HEK293 (cell line): Measurements from ENCODE around the gene ITGA2B.

Experiments used
- HOXA7 ChIP-seq: sonication (generic); formaldehyde crosslinking; IDR thresholded peaks from 2 replicates; pipeline ENCODE4 v1.8.1; 2022; ENCODE audit warnings: missing genetic modification reagents, borderline replicate concordance
- KLF8 ChIP-seq: fragments of 450-650 bp; formaldehyde crosslinking; IDR thresholded peaks from 2 replicates; pipeline ENCODE4 v1.5.1; 2016; ENCODE audit warnings: missing biosample characterization, missing genetic modification characterization
- PBX3 ChIP-seq: sonication (generic); formaldehyde crosslinking; IDR thresholded peaks from 2 replicates; pipeline ENCODE4 v1.8.1; 2022; ENCODE audit warnings: mild to moderate bottlenecking, moderate library complexity, missing genetic modification reagents
- PRDM1 ChIP-seq: fragments of 450-650 bp; formaldehyde crosslinking; IDR thresholded peaks from 2 replicates; pipeline ENCODE4; 2016; ENCODE audit warnings: missing biosample characterization, missing genetic modification characterization
- REPIN1 ChIP-seq: fragments of 450-650 bp; formaldehyde crosslinking; IDR thresholded peaks from 2 replicates; pipeline ENCODE4 v1.5.1; 2017; ENCODE audit warnings: missing biosample characterization, missing genetic modification characterization, low read depth
- SALL2 ChIP-seq: fragments of 450-650 bp; formaldehyde crosslinking; IDR thresholded peaks from 2 replicates; pipeline ENCODE4 v1.5.0; 2017; ENCODE audit warnings: missing biosample characterization, mild to moderate bottlenecking, missing genetic modification characterization, borderline replicate concordance
- ZBTB11 ChIP-seq: fragments of 450-650 bp; formaldehyde crosslinking; conservative IDR thresholded peaks from 2 replicates; pipeline ENCODE4 v1.5.1; 2016; ENCODE audit warnings: low read depth, missing biosample characterization, missing genetic modification characterization
- ZFP37 ChIP-seq: fragments of 450-650 bp; formaldehyde crosslinking; IDR thresholded peaks from 2 replicates; pipeline ENCODE4 v1.5.1; 2016; ENCODE audit warnings: missing biosample characterization, missing genetic modification characterization
- ZFP69B ChIP-seq: fragments of 450-650 bp; formaldehyde crosslinking; IDR thresholded peaks from 2 replicates; pipeline ENCODE4 v1.5.1; 2016; ENCODE audit warnings: missing biosample characterization, missing genetic modification characterization
- ZNF121 ChIP-seq: fragments of 450-650 bp; formaldehyde crosslinking; IDR thresholded peaks from 2 replicates; pipeline ENCODE4 v1.5.1; 2016; ENCODE audit warnings: missing biosample characterization, missing genetic modification characterization
- ZNF138 ChIP-seq: fragments of 450-650 bp; formaldehyde crosslinking; IDR thresholded peaks from 2 replicates; pipeline ENCODE4 v1.5.1; 2016; ENCODE audit warnings: missing biosample characterization, missing genetic modification characterization, borderline replicate concordance
- ZNF24 ChIP-seq: fragments of 450-650 bp; formaldehyde crosslinking; IDR thresholded peaks from 2 replicates; pipeline ENCODE4 v1.5.1; 2016; ENCODE audit warnings: missing biosample characterization, missing genetic modification characterization
- ZNF302 ChIP-seq: fragments of 450-650 bp; formaldehyde crosslinking; IDR thresholded peaks from 2 replicates; pipeline ENCODE4 v1.5.1; 2016; ENCODE audit warnings: missing biosample characterization, missing genetic modification characterization, low read depth
- ZNF311 ChIP-seq: fragments of 450-650 bp; formaldehyde crosslinking; IDR thresholded peaks from 2 replicates; pipeline ENCODE4 v1.5.1; 2017; ENCODE audit warnings: missing biosample characterization, missing genetic modification characterization, borderline replicate concordance
- ZNF394 ChIP-seq: fragments of 450-650 bp; formaldehyde crosslinking; IDR thresholded peaks from 2 replicates; pipeline ENCODE4 v1.5.1; 2016; ENCODE audit warnings: missing biosample characterization, missing genetic modification characterization, mild to moderate bottlenecking, moderate library complexity, borderline replicate concordance
- ZNF518A ChIP-seq: fragments of 450-650 bp; formaldehyde crosslinking; conservative IDR thresholded peaks from 2 replicates; pipeline ENCODE4 v1.5.1; 2016; ENCODE audit warnings: low read depth, missing biosample characterization, missing genetic modification characterization
- ZNF654 ChIP-seq: fragments of 450-650 bp; formaldehyde crosslinking; IDR thresholded peaks from 2 replicates; pipeline ENCODE4 v1.5.1; 2016; ENCODE audit warnings: low read depth, missing biosample characterization, missing genetic modification characterization
- ZNF660 ChIP-seq: fragments of 450-650 bp; IDR thresholded peaks from 2 replicates; pipeline ENCODE4 v1.5.1; 2018; ENCODE audit warnings: missing biosample characterization, mild to moderate bottlenecking, missing genetic modification characterization
- TF ChIP-seq, protein P1 (sequence below): fragments of 450-650 bp; formaldehyde crosslinking; IDR thresholded peaks from 2 replicates; pipeline ENCODE4 v1.5.1; 2016; ENCODE audit warnings: missing biosample characterization, missing genetic modification characterization
- TF ChIP-seq, protein P2 (sequence below): fragments of 450-650 bp; formaldehyde crosslinking; IDR thresholded peaks from 2 replicates; pipeline ENCODE4 v1.5.1; 2016; ENCODE audit warnings: missing biosample characterization, missing genetic modification characterization
- TF ChIP-seq, protein P3 (sequence below): fragments of 450-650 bp; formaldehyde crosslinking; IDR thresholded peaks from 2 replicates; pipeline ENCODE4 v1.5.1; 2016; ENCODE audit warnings: missing biosample characterization, missing genetic modification characterization

Gene ITGA2B

GRCh38 chr17:44344939-44345453, 44.5 kb downstream of the ITGA2B start, which contains the start of gene GRN (continued):
- 0 out of 2 replicates have a peak, but pooled peaks have one; percentile 25 for TF ChIP-seq ZFP37
- peak; percentile 88 for TF ChIP-seq ZNF24 (tag by site-specific recombination)
- TF ChIP-seq ZNF302 (tag by site-specific recombination) = no peak
- TF ChIP-seq, protein P1, sequence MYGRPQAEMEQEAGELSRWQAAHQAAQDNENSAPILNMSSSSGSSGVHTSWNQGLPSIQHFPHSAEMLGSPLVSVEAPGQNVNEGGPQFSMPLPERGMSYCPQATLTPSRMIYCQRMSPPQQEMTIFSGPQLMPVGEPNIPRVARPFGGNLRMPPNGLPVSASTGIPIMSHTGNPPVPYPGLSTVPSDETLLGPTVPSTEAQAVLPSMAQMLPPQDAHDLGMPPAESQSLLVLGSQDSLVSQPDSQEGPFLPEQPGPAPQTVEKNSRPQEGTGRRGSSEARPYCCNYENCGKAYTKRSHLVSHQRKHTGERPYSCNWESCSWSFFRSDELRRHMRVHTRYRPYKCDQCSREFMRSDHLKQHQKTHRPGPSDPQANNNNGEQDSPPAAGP = peak; percentile 55; the same call in 1 of the 2 replicates
- no peak for TF ChIP-seq SALL2 (tag by site-specific recombination)
- TF ChIP-seq ZNF311 (tag by site-specific recombination) = no peak
- TF ChIP-seq ZBTB11 (tag by site-specific recombination) = peak; percentile 34; the same call in 1 of the 2 replicates
- peak; percentile 79; the same call in 1 of the 2 replicates for TF ChIP-seq ZNF660
- TF ChIP-seq ZNF394 (tag by site-specific recombination) = peak; percentile 9; the same call in 1 of the 2 replicates
- TF ChIP-seq ZNF654 (tag by site-specific recombination) = no peak
- TF ChIP-seq, protein P2, sequence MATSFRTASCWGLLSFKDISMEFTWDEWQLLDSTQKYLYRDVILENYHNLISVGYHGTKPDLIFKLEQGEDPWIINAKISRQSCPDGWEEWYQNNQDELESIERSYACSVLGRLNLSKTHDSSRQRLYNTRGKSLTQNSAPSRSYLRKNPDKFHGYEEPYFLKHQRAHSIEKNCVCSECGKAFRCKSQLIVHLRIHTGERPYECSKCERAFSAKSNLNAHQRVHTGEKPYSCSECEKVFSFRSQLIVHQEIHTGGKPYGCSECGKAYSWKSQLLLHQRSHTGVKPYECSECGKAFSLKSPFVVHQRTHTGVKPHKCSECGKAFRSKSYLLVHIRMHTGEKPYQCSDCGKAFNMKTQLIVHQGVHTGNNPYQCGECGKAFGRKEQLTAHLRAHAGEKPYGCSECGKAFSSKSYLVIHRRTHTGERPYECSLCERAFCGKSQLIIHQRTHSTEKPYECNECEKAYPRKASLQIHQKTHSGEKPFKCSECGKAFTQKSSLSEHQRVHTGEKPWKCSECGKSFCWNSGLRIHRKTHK = no peak
- TF ChIP-seq KLF8 (tag by site-specific recombination) = peak; percentile 96
- peak; percentile 47; the same call in 1 of the 2 replicates for TF ChIP-seq PRDM1 (tag by site-specific recombination)
- TF ChIP-seq, protein P3, sequence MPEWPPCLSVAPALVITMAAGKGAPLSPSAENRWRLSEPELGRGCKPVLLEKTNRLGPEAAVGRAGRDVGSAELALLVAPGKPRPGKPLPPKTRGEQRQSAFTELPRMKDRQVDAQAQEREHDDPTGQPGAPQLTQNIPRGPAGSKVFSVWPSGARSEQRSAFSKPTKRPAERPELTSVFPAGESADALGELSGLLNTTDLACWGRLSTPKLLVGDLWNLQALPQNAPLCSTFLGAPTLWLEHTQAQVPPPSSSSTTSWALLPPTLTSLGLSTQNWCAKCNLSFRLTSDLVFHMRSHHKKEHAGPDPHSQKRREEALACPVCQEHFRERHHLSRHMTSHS = no peak
- no peak for TF ChIP-seq ZNF121 (tag by site-specific recombination)
- TF ChIP-seq REPIN1 (tag by site-specific recombination) = no peak
- TF ChIP-seq ZNF518A (tag by site-specific recombination) = peak; percentile 37; the same call in 1 of the 2 replicates
- TF ChIP-seq ZNF138 (tag by site-specific recombination) = no peak
- TF ChIP-seq ZFP69B (tag by site-specific recombination) = no peak; the same call in 1 of the 2 replicates
- TF ChIP-seq PBX3 (CRISPR knock-in tag) = no peak
- no peak for TF ChIP-seq HOXA7 (CRISPR knock-in tag)
